Stimulated activated CD8-positive, alpha-beta memory T cell treated with anti-CD3 and anti-CD28 coated beads, Interleukin-12 subunit alpha, Interleukin-12 subunit beta, amount 100 ng/mL, for 1 hour (primary cell): ENCODE measurements around the gene DMWD.
"Not testable (repeated sequence)": the region's sequence is repeated elsewhere in the genome, so short reads cannot be mapped to it uniquely, and the experiment has no call there.

ENCODE experiments used
- DNase-seq: peaks from one replicate; pipeline ENCODE4 v3.0.0-alpha.2; 2020; ENCODE audit warnings: low read depth

Gene DMWD

DNA sequence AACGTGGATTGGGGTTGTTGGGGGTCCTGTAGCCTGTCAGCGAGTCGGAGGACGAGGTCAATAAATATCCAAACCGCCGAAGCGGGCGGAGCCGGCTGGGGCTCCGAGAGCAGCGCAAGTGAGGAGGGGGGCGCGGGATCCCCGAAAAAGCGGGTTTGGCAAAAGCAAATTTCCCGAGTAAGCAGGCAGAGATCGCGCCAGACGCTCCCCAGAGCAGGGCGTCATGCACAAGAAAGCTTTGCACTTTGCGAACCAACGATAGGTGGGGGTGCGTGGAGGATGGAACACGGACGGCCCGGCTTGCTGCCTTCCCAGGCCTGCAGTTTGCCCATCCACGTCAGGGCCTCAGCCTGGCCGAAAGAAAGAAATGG, 22.8 kb downstream of the DMWD start:
- DNase-seq = peak; percentile 38

DNA sequence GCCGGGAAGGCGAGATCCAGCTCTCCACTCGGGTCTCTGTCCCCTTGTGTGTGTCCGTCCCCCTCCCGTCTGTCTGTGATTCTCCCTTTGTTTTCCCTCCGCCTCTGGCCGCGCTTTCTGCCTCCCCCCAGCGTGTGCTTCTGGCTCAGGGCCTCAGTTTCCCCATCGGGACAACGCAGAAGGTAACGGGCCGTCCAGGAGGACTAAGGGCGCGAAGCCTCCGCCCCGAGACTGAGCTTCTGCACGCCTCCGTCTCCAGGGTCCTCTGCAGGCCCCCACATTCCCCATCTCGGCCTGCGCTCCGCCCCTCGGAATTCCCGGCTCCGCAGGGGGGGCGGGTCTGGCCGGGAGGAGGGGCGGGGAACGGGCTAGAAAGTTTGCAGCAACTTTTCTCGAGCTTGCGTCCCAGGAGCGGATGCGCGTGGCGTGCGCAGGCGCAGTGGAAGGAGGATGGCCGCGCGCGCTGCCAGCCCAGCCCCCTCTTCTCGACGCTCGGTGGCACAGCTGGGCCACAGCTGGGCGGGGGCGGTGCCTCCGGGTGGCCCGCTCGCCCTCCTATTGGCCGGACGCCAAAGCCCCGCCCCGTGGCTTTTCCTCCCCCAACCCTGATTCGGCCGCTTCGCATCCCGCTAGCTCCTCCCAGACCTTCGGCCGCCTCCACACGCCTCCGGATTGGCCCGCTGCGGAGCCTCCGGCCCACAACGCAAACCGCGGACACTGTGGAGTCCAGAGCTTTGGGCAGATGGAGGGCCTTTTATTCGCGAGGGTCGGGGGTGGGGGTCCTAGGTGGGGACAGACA, 23.5 kb downstream of the DMWD start, which contains the start of gene SIX5:
Gene SIX5 (minus strand): TSS at position 269 of the 799 bp plus-strand sequence. CDS start 408 bp downstream, outside the sequence.
- peak; percentile 86 for DNase-seq

DNA sequence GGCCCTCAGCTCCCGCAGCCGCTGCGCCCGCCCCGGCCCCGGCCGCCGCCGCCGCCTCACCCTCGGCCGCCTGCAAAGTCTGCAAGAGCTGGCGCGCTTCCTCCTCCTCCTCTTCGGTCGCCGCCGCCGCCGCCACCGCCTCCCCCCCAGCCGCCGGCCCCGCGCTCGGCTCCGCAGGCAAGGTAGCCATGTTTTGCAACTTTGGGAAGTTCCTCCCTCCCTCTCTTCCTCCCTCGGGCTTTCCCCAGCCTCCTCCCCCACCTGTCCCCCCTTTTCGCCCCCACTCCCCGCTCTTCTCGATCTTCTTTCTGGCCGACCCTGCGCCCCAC, 24.0 kb downstream of the DMWD start:
- DNase-seq = no peak

DNA sequence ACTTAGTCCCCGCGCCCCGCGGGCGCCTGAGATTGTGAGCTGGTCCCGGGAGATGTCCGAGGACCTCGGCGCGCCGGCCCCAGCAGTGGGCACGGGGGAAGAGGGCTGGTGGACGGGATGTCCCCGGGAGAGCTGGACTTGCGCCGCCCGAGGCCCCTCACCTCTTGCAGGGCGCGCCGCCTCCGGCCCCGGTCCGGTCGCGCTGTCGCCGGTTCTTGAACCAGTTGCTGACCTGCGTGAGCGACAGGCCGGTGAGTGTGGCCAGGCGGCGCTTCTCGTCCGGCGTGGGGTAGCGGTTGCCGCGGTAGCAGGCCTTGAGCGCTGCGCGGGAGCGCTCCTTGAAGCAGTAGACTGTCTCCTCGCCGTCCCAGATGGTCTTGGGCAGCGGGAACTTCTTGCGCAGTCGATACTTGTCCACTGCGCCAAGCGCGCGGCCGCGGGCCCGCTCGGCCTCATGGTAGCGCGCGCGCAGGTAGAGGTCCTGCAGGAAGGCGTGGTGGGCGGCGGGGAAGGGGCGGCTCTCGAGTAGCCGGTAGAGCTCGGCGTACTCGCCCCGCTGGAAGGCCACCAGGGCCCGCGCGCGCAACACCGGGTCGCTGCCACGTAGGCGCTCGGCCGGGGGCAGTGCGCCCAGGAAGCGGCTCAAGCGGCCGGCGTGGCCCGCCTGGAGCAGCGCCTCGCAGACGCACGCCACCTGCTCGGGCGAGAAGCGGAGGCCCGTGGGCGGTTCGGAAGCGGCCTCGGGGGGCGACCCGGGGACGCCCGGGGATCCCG, 24.6 kb downstream of the DMWD start:
- no peak for DNase-seq

- DNase-seq = no peak
Measured at GRCh38 chr19:45767410-45767880, 25.2 kb downstream of the DMWD start.

DNA sequence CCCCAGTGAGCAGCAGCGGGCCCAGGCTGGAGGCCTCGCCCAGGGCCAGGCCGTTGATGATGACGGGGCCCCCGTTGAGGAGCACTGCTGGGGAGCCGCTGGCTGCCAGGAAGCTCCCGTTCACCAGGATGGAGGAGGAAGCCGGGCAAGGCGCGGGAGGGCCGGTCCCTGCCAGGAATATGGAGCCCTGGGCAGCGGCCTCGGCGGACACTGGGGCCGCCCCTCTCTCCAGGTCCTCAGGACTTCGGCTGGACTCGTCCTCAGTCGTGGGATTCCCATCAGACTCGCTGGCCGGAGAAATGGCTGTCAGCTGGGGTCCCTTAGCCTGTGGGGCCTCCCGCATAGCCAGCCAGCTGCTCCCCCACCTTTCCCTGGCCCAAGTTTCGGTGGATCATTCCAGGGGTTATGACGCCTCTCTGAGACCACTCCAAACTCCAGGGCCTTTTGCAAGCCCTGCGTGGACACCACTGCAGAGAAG, 25.7 kb downstream of the DMWD start:
- no peak for DNase-seq

GRCh38 chr19:45766296-45766868, 26.3 kb downstream of the DMWD start:
- no peak for DNase-seq

DNA sequence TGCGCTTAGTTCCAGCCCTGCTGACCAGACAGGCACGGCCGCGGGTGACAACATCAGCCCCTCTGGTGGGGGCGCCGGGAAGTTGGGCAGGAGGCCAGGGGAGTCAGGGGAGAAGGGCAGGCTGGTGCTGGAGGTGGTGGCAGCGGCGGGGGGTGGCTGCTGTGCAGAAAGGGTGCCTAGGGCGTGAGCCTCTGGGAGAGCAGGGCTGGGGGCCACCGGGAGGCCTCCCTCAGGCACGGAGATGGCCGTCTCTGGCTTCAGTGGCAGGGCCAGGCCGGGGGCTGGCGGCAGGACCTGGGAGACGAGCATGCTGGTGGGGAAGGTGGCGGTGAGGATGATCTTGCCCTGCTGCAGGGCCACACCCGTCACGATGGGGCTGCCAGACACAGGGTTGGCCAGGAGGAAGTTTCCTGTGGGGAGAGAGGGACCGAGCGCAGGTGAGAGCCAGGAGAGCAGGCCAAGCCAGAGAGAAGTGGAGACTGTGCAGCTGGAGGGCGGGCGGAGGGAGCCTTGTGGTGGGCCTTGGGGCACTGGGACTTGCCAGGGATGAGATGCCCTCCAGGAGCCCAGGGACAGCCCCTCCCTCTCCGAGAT, 26.8 kb downstream of the DMWD start:
- no peak for DNase-seq

DNA sequence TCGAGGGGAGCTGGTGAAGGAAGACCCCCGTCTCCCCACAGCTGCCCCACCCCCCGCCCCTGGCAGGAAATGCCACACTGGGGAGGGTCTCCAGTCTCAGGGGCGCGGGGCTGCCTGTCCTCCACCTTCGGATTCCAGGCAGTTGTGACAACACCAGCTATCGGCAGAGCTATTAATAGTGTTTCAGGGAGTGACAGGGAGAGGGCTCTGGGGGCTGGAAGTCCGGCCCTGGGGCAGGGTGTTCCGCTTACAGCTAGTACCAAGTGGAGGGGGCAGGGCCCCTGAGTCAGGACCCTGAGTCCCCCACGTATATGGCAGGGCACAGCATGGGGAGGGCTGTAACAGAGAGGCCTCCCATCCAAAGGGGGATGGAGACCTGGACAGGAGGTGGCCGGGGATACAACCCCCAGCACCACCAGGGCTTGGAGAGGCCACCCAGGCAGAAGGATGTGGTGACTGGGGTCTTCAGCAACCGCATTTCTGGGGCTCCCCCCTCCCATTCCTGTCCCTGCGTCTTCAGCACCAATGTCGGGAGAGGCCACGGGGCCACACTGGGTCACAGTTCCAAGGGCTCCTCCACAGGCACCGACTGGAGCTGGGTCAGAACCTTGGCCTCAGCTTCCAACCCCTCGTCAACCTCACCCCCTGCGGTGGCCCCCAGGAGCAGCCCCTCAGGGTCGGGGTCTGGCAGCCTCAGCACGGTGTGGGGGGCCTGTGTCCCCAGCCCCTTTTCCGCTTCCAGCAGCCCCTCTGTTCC, 27.5 kb downstream of the DMWD start:
- no peak for DNase-seq

DNA sequence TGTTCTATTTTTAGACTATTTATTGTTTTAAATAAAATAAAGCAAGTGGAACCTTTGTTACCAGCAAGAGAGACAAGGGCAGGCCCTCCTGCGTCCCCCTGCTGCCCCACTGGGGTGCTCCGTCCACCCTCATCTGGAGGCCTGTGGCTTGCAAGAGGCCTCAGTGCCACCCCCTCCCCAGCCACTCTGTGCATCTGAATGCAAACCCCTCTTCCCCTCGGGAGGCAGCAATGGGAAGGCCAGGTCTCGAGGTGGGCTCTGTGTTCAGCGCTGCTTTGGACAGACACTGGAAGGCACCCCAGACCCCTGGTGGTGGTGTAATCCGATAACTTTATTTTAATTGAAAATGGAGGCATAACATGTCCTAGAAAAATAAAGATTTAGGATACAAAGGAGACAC, 28.2 kb downstream of the DMWD start:
- DNase-seq = no peak

DNA sequence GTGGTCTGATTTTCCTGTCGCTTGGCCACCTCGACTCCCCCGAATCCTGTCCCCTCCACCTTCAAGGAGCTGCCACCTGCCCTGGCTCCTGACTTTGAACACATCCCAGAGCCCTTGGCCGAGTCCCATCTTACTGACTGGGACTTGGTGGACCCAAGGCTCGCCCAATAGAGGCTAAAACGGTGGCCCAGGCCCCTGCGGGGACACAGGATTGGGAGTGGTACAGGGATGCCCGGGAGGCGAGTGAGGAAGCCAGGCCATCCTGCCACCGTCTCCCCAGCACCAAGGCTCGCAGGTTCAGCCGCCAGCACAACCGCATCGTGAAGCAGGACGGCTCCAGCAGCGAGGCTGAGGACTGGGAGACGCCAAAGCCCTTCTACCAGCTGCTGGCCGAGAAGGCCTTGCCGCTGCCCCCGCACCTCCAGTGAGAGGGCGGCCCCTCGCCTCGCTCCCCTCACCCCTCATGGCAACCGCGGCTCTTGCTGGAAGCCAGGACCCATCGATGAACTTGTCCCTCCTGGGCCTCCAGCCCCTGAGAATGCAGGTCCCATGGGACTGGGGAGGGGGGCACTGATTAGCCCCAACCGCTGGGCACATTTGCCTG, 28.9 kb downstream of the DMWD start:
- no peak for DNase-seq

DNA sequence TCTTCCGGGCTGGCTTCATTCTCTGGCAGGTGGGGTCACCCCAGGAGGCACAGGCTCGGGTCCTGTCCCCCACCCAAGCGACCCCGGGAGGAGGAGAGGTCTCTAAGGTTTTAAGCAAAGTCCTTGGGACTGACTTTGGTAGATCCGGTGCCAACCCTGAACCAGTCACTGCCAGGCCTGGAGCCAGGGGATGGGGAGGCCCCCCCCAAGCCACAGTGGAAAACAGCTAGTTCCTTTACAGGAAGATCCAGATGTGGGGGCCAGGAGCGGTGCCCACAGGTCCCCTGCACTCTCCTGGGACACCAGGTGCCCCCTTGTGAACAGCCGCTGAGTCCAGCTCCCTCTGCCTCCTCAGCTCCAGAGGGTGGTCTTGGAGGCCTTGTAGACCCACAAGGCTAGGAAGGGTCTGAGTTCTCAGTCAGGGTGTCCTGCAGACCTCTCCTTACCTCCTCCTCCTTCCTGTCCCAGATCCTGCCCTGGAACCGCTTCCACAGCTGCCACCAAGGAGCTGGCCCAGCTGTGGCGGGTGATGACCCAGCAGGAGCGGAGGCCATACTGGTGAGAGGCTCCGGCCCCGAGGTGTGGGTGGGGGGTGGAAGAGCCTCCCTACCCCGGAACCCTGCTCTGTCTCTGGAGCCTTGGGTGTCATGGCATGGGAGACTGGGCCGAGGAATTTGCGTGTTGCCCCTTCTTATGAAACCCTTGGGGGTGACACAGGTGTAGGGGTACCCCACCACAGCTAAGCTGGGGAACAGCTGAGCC, 29.6 kb downstream of the DMWD start:
- no peak for DNase-seq

- DNase-seq = no peak
Measured at GRCh38 chr19:45761714-45762113, 30.9 kb downstream of the DMWD start.

- DNase-seq = no peak
Measured at GRCh38 chr19:45758921-45759320, 33.7 kb downstream of the DMWD start.

DNA sequence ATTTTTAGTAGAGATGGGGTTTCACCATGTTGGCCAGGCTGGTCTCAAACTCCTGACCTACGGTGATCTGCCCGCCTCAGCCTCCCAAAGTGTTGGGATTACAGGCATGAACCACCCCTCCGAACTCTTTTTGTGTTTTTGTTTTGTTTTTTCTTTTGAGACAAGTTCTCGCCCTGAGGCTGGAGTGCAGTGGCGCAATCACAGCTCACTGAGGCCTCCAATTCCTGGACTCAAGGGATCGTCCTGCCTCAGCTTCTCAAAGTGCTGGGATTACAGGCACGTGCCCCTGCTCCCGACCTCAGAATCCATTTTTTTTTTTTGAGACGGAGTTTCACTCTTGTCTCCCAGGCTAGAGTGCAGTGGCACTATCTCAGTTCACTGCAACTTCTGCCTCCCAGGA, 35.0 kb downstream of the DMWD start:
- DNase-seq = no peak

- no peak for DNase-seq
Measured at GRCh38 chr19:45754323-45754722, 38.3 kb downstream of the DMWD start.

GRCh38 chr19:45753548-45753947, 39.1 kb downstream of the DMWD start:
- no peak for DNase-seq

- DNase-seq = no peak
Measured at GRCh38 chr19:45752639-45753038, 40.0 kb downstream of the DMWD start.

DNA sequence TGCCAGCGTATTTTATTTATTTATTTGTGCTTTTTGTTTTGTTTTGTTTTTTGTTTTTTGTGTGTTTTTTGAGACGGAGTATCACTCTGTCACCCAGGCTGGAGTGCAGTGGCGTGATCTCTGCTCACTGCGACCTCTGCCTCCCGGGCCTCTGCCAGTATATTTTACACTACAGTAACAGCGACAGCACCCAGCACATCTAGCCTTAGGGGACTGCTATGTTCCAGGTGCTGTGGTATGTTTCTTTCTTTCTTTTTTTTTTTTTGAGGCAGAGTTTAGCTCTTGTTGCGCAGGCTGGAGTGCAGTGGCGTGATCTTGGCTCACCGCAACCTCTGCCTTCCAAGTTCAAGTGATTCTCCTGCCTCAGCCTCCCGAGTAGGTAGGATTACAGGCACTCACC, 41.2 kb downstream of the DMWD start:
- DNase-seq = not testable (repeated sequence)

- DNase-seq = no peak
Measured at GRCh38 chr19:45747513-45747912, 45.1 kb downstream of the DMWD start.

DNA sequence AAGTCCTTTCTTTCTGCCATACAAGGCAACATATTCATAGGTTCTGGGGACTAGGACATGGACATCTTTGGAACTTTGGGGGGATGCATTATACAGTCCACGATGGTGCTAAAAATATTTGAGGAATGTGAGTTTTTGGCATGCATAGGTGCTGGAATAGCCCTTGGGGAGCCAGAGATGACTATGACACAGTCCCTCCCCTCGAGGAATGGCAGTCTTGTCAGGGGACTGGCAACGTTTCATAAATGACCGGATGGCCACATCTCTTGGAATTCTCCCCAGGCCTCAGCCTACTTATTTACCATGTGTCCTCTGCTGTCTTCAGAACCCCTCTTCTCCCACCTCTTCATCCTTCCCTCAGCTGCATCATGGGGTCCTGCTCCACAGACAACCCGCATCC, 45.8 kb downstream of the DMWD start:
- no peak for DNase-seq
